ENCODE results near the gene ADCYAP1. TPM values are rescaled to one million over a fixed set of nuclear protein-coding genes. Genes with fewer than 3 reads are reported as not detected.

Gene ADCYAP1
- total RNA-seq, 1 donor from 2014 or later = not detected

DNA sequence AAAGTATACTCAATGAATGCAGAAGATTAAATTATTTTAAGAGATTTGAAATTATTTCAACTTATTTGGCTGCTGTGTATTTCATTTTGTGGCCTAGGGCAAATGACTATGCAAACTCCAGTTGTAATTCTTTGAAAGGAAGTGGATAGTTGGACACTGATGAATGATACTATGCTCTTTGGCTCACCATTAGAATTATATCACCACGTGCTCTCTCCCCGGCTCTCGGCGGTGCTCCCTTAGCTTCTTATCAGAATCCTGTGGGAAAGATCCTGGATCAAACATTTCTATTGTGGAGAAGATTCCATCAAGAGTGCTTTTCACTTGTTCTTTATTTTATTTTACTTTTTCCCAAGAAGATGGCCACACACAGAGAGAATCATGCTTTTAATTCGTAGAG, 55.2 kb downstream of the ADCYAP1 start:
- Mint-ChIP-seq H3K4me1 (ENCODE audit: low read depth, unreplicated experiment) (peaks cover 6% of the 10 kb centered on the region), H3K9me3 (ENCODE audit: unreplicated experiment) (no peaks in the 10 kb centered on the region), H3K4me3 (ENCODE audit: unreplicated experiment) (no peak overlapping the region), H3K27ac (ENCODE audit: unreplicated experiment) (no peak overlapping the region), H3K27me3 (ENCODE audit: low read depth, unreplicated experiment) (peaks cover 14% of the 10 kb centered on the region), H3K36me3 (ENCODE audit: low read depth, unreplicated experiment) (no peaks in the 10 kb centered on the region)
- Histone ChIP-seq H3K9ac (ENCODE audit: low read length) (no peak overlapping the region), H2AFZ (ENCODE audit: low read depth, low read length) (no peak overlapping the region), H3K9me3 (ENCODE audit: insufficient read depth, low read depth, low read length) (no peaks in the 10 kb centered on the region), H4K20me1 (ENCODE audit: insufficient read depth, low read length) (no peaks in the 10 kb centered on the region), H3K27me3 (ENCODE audit: insufficient read depth, low read length) (no peaks in the 10 kb centered on the region), H3K27ac (ENCODE audit: low read depth, low read length) (no peak overlapping the region), H3K4me3 (ENCODE audit: insufficient read depth, low read depth, low read length) (no peak overlapping the region), H3K79me2 (ENCODE audit: insufficient read depth, low read length) (no peaks in the 10 kb centered on the region), H3K4me2 (ENCODE audit: low read length) (no peak overlapping the region), H3K36me3 (ENCODE audit: insufficient read depth, low read length) (no peaks in the 10 kb centered on the region), H3K4me1 (ENCODE audit: insufficient read depth, low read length) (no peaks in the 10 kb centered on the region)
- TF ChIP-seq, protein P1, sequence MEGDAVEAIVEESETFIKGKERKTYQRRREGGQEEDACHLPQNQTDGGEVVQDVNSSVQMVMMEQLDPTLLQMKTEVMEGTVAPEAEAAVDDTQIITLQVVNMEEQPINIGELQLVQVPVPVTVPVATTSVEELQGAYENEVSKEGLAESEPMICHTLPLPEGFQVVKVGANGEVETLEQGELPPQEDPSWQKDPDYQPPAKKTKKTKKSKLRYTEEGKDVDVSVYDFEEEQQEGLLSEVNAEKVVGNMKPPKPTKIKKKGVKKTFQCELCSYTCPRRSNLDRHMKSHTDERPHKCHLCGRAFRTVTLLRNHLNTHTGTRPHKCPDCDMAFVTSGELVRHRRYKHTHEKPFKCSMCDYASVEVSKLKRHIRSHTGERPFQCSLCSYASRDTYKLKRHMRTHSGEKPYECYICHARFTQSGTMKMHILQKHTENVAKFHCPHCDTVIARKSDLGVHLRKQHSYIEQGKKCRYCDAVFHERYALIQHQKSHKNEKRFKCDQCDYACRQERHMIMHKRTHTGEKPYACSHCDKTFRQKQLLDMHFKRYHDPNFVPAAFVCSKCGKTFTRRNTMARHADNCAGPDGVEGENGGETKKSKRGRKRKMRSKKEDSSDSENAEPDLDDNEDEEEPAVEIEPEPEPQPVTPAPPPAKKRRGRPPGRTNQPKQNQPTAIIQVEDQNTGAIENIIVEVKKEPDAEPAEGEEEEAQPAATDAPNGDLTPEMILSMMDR (IDR thresholded peaks at IDR 0.05; ENCODE audit: insufficient read depth, low read depth, low read length) = no peak
- no peak for TF ChIP-seq EZH2 (IDR thresholded peaks at IDR 0.05; ENCODE audit: insufficient read depth, low read length)
- DNase-seq (ENCODE audit: low read depth) = peak; percentile 65
- no peak for FAIRE-seq

Other genes with a start within 250 kb of the ADCYAP1 start
- 26.6 and 38.7 TPM in 2 replicates for gene TYMS, start 247.2 kb upstream of the ADCYAP1 start, total RNA-seq
- gene ENOSF1, start 192.2 kb upstream of the ADCYAP1 start, total RNA-seq = 14.4 and 15.2 TPM in 2 replicates
- gene YES1, start 92.6 kb upstream of the ADCYAP1 start, total RNA-seq = 63.0 and 68.2 TPM in 2 replicates

All from astrocyte (in vitro differentiated cells and primary cell).